NCI-H2081 treated with DMSO at 0.1 percent for 48 hours (cell line): Measurements from ENCODE around the gene CLEC18B.
"Not testable (repeated sequence)": the region's sequence is repeated elsewhere in the genome, so short reads cannot be mapped to it uniquely, and the experiment has no call there.

ENCODE experiments used
- DNase-seq: peaks from one replicate; lab custom pipeline; 2025; lab: John Stamatoyannopoulos, UW

The CLEC18B gene

DNA sequence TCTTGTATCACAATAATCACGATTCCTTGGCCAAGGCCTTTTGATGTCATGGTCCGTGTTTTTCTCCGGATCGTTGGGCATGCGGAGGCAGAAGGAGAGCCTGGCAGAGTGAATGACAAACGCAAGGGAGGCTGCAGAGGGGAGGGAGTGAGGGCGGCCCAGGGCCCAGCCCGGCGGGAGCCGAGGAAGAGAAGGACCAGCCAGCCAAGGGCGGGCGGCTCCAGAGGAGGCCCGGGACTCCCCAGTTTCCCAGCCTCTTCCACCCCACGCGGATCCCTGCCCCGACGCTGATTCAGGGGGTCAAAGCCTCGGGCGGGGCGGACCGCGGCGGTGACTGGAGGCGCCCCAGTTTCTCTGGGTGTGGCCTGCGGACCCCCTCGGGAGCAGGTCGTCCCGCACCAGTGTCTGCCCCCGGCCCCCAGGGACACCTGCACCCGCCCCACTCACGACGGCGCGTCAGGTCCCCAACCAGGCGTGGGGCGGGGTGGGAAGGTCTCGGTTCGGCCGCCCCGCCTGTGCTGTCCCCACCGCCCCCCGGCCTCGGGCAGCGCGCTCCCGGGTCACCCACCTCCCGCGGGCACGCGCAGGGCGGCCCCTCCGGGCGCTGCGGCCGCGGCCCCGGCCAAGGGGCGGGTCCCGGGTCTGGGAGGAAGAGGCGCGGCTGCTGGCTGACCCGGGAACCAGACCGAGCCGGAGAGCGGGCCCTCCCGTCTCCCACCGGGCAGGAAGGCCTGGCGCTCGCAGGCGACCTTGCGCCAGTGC lies 14.5 kb downstream of the CLEC18B start:
- DNase-seq = not testable (repeated sequence)

DNA sequence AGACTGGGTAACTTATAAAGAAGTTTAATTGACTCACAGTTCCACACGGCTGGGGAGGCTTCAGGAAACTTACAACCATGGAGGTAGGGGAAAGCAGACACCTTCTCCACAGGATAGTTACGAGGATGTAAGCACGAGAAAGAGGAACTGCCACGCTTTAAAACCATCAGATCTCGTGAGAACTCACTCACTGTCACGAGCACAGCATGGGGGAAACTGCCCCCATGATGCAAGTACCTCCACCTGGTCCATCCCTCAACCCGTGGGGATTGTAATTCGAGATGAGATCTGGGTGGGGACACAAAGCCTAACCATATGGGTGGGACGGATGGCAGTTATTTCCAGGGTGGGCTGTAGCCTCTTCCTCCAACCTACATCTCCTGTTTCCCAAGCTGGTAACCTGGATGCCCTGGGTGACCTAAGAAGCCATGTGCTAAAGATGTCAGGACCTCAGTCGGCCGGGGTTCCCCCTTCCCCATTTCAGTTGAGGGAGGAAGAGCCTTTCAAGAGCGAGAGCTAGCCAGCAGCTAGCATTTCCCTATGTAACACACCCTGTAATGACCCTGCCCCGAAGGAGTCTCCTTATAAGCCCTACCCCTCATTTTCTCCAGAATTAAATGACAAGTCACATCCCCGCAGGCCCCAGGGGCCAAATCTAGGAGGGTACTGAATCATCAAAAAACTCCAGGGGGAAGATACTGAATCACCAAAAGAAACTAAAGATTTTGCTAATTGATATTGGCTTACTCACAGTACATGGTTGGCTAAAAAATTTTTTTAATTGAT lies 16.9 kb downstream of the CLEC18B start:
- not testable (repeated sequence) for DNase-seq

DNA sequence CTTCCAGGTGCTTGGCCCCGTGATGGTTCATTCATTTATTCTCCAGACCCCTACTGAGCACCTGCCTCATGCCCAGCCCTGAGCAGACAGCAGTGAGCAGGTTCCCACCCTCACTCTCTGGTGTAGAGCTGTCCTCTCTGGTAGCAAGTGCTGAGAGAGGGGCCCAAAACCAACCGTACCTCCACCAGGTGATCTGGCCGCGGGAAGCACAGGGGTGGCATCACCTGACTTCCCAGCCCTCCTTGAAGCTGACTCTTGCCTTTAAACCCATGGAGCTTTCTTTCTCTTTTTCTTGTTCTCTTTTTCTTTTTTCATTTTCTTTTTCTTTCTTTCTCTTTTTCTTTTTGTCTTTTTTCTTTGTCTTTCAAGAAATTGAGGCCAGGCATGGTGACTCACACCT lies 21.0 kb downstream of the CLEC18B start:
- DNase-seq = not testable (repeated sequence)

DNA sequence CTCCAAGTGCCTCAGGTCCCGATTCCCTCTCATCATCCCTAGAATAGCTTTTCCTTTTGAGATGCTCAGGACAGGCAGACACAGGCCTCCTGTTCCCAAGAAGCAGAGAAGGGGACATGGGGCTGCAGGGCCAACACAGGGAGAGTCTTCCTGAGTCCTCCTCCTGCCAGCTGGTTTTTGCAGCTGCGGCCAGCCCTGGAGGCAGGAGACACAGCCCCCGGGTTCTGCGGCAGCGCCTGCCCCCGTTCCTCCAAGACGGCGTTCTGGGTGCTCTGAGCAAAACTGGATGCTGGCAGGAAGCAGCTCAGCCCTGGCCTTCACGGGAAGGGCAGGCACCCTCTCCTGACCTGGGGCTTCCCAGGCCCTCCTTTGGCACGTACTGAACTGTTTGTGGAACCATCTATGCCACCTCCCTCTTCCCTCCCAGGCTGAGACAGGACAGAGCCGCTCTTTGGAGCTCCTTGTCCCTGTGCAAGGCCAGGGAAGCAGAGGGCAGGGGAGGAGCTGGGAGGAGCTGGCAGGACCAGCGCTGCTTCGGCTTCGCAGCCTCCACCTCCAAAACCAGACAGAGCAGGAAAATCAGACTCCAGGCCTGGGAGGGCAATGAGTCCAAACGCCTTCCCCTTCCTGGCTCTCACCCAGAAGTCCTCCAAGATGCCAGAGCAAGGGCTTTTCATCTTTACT lies 22.9 kb downstream of the CLEC18B start:
- not testable (repeated sequence) for DNase-seq

DNA sequence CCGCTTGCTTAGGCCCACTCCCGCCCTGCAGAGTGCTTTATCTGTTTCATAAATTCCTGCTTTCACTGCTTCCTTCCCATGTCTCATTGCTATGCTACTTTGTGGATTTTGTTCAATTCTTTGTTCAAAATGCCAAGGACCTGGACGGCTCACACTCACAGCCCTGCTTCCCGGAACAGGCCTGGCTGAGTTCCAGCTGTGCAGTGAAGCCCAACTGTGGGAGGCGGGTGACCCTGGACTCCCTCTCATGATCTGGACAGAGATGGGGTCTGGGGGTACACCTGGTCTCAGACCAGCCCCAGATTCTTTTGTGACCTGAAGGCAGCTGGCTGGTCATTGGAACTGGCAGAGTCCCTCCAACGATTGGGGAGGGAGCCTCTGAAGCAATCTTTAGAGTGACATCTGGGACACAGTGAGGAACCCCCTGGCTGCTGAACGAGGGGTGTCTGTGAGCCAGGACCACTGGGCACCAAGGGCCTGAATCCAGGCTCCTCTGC lies 24.7 kb downstream of the CLEC18B start:
- not testable (repeated sequence) for DNase-seq

DNA sequence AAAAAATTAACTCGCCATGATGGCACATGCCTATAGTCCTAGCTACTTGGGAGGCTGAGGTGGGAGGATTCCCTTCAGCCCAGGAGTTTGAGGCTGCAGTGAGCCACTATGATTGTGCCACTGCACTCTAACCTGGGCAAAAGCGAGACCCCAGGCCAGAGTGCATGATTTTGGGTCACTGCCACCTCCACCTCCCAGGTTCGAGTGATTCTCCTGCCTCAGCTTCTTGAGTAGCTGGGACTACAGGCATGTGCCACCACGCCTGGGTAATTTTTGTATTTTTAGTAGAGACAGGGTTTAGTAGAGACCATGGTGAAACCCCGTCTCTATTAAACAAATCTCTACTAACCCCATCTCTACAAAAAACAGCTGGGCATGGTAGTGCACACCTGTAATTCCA lies 26.7 kb downstream of the CLEC18B start:
- not testable (repeated sequence) for DNase-seq

DNA sequence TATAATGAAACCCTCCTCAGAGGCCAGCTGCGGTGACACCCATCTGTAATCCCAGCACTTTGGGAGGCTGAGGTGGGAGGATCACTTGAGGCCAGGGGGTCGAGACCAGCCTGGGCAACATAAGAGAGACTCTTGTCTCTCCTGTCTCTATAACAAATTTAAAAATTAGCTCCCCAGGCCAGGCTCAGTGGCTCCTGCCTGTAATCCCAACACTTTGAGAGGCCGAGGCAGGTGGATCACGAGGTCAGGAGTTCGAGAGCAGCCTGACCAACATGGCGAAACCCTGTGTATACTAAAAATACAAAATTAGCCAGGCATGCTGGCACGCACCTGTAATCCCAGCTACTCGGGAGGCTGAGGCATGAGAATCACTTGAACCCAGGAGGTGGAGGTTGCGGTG lies 27.1 kb downstream of the CLEC18B start:
- DNase-seq = not testable (repeated sequence)

DNA sequence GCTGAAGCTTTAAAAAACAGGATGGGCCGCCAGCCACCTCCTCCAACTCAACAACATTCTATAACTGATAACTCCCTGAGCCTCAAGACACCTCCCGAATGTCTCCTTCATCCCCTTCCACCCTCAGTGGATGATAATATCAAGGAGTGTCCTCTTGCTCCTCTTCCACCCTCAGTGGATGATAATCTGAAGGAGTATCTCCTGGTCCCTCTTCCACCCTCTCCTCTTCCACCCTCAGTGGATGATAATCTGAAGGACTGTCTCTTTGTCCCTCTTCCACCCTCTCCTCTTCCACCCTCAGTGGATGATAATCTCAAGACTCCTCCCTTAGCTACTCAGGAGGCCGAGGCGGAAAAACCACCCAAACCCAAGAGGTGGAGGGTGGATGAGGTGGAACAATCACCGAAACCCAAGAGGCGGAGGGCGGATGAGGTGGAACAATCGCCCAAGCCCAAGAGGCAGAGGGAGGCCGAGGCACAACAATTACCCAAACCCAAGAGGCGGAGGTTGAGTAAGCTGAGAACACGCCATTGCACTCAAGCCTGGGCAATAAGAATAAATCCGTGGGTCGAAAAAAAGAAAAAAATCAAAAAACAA lies 29.7 kb downstream of the CLEC18B start:
- DNase-seq = not testable (repeated sequence)

DNA sequence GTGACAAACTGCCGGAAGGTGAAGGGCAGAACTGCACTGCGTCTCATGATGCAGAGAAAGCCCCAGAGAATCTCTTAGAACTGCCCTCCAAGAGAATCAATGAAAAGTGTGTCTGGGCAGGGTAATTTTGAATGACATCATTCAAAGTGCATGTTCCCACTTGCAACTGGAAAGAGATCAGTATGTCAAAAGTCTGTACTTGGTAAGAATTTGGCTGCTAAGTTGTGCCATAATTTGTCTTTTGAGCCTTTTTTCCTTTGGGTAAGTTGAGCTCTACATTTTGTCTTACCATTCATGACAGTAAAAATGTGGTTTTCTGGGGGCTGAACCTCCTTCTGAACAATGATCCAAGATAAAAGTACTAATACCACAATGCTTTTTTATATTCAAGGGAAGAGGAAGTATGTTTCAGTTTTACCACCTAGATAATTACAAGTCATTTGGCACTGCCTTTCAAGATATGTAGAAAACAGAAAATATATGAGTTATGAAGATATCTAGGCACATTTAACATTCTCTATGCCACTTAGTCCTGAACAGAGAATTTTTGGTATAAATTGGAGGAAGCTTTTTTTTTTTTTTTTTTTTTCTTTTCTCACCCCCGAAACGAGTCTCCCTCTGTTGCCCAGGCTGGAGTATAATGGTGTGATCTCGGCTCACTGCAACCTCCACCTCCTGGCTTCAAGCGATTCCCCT lies 38.8 kb downstream of the CLEC18B start:
- DNase-seq = not testable (repeated sequence)

DNA sequence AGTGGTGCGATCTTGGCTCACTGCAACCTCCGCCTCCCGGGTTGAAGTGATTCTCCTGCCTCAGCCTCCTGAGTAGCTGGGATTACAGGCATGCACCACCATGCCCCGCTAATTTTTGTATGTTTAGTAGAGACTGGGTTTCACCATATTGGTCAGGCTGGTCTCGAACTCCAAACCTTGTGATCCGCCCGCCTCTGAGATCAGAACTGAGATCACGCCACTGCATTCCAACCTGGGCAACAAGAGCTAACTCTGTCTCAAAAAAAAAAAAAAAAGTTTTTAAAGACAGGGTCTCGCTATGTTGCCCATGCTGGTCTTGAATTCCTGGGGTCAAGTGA lies 47.5 kb downstream of the CLEC18B start:
- DNase-seq = not testable (repeated sequence)

DNA sequence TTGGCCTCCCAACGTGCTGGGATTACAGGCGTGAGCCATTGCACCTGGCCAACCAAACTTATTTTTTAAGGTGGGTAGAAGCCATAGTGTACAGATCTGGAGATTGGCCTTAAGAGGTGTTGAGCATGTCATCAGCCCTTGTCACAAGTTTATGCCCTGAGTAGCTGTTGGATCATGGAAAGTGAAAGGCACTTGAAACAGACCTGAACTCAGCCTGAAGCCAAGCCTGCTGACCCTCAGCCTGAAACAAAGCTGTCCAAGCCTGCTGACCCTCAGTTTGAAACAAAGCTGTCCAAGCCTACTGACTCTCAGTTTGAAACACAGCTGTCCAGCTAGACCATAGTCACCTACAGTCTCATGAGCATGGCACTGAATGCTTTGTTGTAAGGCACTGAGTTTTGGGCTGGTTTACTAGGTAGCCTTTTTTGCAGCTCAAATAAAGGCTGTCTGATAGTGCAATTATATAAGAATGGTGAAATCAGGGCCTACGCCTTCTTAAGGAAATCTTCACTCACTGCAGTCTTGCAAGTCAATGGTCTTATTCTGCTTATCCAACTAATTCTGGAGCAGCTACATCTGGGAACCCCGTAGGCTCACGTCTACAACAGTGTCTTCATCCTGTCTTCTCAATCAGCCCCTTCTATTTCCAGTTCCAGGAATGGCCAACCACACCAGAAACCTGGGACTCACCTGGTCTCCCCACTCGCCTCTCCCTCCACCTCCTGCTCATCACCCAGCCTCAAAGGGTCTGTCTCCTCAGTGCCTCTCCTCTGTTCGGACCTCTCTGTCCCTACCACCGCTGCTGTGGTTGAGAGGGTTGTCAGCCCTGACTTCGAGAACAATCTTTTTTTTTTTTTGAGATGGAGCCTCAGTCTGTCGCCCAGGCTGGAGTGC lies 48.1 kb downstream of the CLEC18B start:
- no peak for DNase-seq

DNA sequence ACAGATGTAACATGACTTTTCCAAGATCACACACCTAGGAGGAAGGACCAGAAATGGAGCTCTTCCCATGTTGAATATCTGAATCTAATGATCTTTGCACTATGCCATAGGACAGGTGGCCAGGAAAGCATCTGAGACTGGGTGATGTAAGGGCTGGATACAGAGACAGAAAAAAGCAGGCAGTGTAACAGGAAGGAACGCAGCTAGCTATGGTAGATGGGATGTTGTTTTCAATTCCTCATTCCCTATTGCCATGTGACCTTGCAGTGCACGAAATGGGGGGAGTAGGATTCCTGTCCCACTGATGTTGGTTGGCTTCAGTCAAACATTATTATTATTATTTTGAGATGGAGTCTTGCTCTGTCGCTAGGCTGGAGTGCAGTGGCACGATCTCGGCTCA lies 48.9 kb downstream of the CLEC18B start:
- no peak for DNase-seq

DNA sequence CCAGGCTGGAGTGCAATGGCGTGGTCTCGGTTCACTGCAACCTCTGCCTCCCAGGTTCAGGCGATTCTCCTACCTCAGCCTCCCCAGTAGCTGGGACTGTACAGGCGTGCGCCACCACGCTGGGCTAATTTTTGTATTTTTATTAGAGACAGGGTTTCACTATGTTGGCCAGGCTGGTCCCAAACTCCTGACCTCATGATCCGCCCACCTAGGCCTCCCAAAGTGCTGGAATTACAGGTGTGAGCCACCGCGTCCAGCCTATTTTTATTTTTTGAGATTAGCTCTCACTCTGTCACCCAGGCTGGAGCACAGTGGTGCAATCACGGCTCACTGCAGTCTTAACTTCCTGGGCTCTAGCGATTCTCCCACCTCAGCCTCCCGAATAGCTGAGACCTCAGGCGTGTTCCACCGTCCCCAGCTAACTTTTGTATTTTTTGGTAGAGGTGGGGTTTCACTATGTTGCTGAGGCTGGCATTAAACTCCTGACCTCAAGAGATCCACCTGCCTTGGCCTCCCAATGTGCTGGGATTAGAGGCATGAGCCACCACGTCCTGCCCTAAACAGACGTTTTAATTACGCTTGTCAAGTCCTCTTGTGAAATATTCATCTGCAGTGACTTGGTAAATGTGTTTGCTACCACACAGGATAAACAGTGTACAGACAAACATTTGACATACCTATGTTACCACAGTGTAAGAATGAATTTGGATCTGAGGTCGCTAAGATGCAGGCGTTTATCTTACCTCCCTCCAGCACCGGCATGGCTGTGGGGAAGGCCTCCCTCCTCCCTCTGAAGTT lies 50.7 kb downstream of the CLEC18B start:
- DNase-seq = not testable (repeated sequence)

DNA sequence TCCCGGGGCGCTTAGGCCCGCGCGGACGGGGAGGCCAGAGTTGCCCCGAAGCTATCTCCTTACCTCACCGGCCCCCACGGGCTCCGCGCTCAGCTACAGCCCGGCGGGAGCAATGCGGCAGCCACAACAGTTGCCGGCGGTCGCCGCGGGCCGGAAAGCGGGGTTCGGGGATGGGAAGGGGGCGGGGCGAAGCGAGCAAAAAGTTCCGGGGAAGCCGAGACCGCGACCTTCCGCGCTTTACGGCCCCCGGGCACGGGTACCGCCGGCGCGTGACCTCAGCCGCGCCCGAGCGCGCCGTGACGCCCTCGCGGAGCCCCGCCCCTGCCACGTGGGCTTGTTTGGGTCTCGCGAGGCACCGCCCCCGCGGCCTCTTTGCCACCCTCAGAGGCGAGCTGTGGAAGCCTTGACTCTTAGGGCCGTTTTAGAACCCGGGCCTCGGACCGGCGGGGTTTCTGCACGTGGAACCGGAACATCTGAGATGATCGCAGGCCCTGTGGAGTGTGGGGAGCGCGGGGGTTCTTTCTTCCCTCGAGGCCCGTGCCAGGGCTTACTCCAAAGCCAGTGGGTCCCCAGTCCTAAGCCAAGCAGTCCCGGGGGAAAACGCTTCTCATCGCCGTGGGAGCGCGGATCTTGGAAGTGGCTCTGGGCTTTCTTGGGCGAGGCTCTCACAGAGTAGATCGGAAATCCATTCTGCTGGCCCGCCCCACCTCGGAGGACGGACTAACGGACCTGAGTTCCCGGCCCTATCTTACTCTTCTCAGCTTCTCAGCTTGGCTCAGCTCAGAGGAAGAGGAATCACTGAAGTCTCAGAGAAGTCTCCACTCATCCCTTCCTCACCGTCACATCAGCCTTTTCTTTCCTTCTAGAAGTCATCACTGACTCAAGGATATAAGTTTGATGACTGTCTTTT lies 53.0 kb downstream of the CLEC18B start:
- peak; percentile 6 for DNase-seq

DNA sequence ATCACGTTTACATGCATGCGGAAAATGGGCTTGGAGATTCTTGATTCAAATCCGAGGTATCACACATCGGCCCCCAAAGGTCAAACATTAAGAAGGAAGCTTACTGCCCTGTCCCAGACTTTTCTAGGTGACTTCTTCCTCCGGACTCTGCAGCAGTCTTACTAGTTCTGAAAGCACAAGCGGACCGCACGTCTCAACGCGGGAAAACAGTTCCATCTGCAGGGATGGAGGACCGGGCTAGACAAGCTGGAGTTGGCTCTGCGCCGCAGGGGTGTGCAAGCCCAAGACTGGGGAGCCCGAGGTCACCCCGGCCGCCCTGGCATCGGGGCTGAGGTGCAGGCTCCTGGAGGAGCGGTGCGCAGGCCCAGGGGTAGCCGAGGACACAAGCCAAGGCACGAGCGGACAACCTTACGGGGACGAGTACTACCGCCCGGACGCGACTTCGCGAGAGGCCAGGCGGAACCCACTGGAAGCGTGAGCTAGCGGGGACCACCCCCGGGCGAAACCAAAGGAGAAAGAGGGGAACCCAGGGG lies 53.7 kb downstream of the CLEC18B start:
- not testable (repeated sequence) for DNase-seq

DNA sequence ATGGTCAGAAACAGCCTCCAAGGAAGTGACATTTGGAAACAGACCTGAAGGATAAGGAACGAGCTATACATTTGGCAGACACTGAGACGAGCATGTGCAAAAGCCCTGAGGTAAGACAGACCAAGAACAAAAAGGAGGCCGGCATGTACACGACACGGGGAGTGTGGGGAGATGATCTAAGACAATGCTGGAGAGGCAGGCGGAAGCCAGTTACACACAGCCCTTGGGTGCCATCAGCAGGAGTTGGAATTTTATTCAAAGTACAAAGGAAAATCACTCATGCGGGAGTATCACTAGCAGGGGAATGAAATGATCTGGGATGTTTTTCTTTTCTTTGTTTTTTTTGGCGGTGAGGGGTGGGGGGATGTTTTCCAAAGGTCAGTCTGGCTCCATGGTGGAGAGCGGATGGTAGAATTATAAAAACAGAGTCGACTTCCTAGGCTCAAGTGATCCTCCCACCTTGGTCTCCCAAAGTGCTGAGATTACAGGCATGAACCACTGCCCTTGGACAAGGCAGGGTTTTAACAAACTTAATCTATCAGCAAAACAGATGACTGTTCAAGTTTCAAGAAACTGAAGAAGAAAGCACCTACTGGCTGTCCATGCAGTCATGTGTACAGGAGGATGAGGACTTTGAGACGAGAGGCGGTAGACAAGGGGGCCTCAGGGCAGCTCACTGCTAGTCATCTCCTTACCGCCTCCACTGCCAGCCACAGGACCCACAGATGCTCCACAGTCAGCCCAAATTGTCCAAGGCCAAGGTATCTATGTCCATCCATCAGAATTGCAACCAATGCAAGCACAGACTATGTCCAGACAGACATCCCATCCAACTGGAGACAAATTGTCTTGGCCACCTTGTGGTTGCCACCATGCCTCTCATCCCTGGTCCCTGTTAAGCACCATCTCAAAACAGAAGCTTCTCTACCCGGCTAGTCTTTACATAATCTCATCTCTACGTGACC lies 59.4 kb downstream of the CLEC18B start:
- not testable (repeated sequence) for DNase-seq
